IPS-11a (cell line): ENCODE measurements around the gene PGAP1.

ENCODE experiments used
- H3K4me3 ChIP-seq: one replicate; pipeline ENCODE4 v1.5.1; 2013; ENCODE audit warnings: low read depth, low read length, control low read depth

The PGAP1 gene

GRCh38 chr2:196926562-196927375, at the start of gene PGAP1:
TSS of gene PGAP1 (minus strand) at chr2:196926707. CDS start at chr2:196926616, 91 bp downstream.
- H3K4me3 ChIP-seq = peak within 1 kb of the TSS; percentile 83

- no peak overlapping the region for H3K4me3 ChIP-seq
These were observed 48.5 kb upstream of the PGAP1 start for GRCh38 chr2:196974970-196975369.

- no peak overlapping the region for H3K4me3 ChIP-seq
These were observed 45.2 kb upstream of the PGAP1 start for GRCh38 chr2:196971574-196972279.

- no peak overlapping the region for H3K4me3 ChIP-seq
These were observed 43.6 kb upstream of the PGAP1 start for GRCh38 chr2:196970099-196970498.

GRCh38 chr2:196968516-196968915, 42.0 kb upstream of the PGAP1 start:
- no peak overlapping the region for H3K4me3 ChIP-seq

- H3K4me3 ChIP-seq = no peak overlapping the region
These were observed 41.3 kb upstream of the PGAP1 start for GRCh38 chr2:196967775-196968174.

GRCh38 chr2:196967116-196967515, 40.6 kb upstream of the PGAP1 start:
- no peak overlapping the region for H3K4me3 ChIP-seq

- H3K4me3 ChIP-seq = no peak overlapping the region
These were observed 39.6 kb upstream of the PGAP1 start for GRCh38 chr2:196966061-196966460.

- H3K4me3 ChIP-seq = no peak overlapping the region
These were observed 39.1 kb upstream of the PGAP1 start for GRCh38 chr2:196965651-196966050.

GRCh38 chr2:196963961-196964360, 37.5 kb upstream of the PGAP1 start:
- H3K4me3 ChIP-seq = no peak overlapping the region

GRCh38 chr2:196963043-196963442, 36.5 kb upstream of the PGAP1 start:
- no peak overlapping the region for H3K4me3 ChIP-seq

- H3K4me3 ChIP-seq = no peak overlapping the region
These were observed 35.8 kb upstream of the PGAP1 start for GRCh38 chr2:196962325-196962724.

- H3K4me3 ChIP-seq = no peak overlapping the region
These were observed 35.4 kb upstream of the PGAP1 start for GRCh38 chr2:196961889-196962288.

GRCh38 chr2:196959734-196960338, 33.3 kb upstream of the PGAP1 start:
- H3K4me3 ChIP-seq = no peak overlapping the region

- no peak overlapping the region for H3K4me3 ChIP-seq
These were observed 32.8 kb upstream of the PGAP1 start for GRCh38 chr2:196959281-196959680.

GRCh38 chr2:196957881-196958525, 31.5 kb upstream of the PGAP1 start:
- H3K4me3 ChIP-seq = no peak overlapping the region

- H3K4me3 ChIP-seq = no peak overlapping the region
These were observed 30.9 kb upstream of the PGAP1 start for GRCh38 chr2:196957442-196957841.

GRCh38 chr2:196956069-196956468, 29.6 kb upstream of the PGAP1 start:
- H3K4me3 ChIP-seq = no peak overlapping the region

- no peak overlapping the region for H3K4me3 ChIP-seq
These were observed 28.5 kb upstream of the PGAP1 start for GRCh38 chr2:196955036-196955435.

- H3K4me3 ChIP-seq = no peak overlapping the region
These were observed 27.5 kb upstream of the PGAP1 start for GRCh38 chr2:196954001-196954400.

- H3K4me3 ChIP-seq = no peak overlapping the region
These were observed 26.4 kb upstream of the PGAP1 start for GRCh38 chr2:196952936-196953335.
